Measurements from ENCODE around the gene STC2.

Gene STC2

GRCh38 chr5:173334808-173335207 is 6.6 kb upstream of the STC2 start:
- TF ChIP-seq CTCF (IDR thresholded peaks at IDR 0.05; ENCODE audit: extremely low read depth, insufficient read depth, missing control alignments) = no peak
- in situ Hi-C loops (cut with MboI; ENCODE audit: low pct_unique_long_range_greater_than_20kb, low sequenced_read_pairs, unreplicated experiment) = loop anchor here (5.0 kb wide), 1 partner anchor 43 kb away; no protein-coding TSS in a partner anchor
- no peak for DNase-seq (ENCODE audit: low spot score)

DNA sequence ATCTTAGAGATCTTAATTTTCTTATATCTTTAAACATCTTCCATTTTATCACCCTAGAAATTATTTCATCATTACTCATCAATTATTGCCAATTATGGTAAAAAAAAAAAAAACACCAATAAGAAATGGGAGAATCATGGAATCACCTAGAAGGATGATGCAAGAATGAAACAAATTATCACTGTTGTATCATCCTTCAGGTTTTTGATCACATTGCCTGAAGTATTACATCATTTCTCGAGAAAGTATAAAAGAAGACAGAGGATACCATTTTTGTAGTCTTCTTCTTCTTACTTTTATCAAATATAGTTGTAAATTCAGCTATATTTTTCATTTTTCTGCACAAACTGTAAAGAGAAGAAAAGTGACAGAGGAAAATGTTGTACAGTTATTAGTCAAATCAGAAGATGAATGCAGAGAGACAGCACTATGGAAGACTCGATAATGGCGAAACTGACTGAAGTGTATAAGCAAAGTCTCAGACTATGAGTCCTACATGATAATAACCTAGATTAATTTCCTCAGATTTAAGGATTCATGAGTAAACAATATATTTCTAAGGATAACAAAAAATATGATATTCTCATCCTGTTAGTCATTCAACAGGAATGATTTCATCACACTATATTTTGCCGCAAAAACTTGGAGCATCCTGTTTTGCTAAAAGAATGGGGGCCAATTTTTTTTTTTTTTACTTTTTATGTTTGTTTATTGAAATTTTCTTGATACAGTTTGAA is 5.9 kb upstream of the STC2 start:
- in situ Hi-C loops (cut with MboI; ENCODE audit: low pct_unique_long_range_greater_than_20kb, low sequenced_read_pairs, unreplicated experiment) = loop anchor here (5.0 kb wide), 1 partner anchor 42 kb away; no protein-coding TSS in a partner anchor
- TF ChIP-seq CTCF (IDR thresholded peaks at IDR 0.05; ENCODE audit: extremely low read depth, insufficient read depth, missing control alignments) = no peak
- no peak for DNase-seq (ENCODE audit: low spot score)

DNA sequence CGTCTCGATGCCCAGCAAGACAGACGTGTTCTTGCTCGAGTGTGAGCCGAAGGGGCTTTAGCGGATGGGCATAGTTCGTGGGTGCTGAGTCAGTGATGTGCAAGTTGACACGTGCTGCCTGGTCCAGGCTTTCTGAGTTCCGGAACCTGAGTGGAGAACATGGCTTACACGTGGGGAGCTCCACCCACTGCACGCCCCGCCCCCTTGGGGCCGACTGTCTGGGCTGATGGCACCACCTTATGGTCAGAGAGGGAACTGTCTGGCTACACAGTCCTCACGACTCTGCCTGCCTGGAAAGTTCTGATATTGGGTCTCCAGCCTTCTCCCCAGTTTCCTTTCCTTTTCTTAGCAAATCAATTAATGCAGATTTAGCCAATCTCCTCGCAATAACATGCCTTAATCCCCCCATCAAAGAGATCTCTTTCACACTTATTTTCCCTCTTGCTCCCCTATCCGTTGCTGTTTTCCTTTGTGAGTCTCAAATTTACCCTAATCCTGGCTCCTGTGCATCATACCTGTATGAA is 3.8 kb upstream of the STC2 start:
- in situ Hi-C loops (cut with MboI; ENCODE audit: low pct_unique_long_range_greater_than_20kb, low sequenced_read_pairs, unreplicated experiment) = loop anchor here (5.0 kb wide), 1 partner anchor 40 kb away; no protein-coding TSS in a partner anchor
- peak; percentile 92 for DNase-seq (ENCODE audit: low spot score)
- TF ChIP-seq CTCF (IDR thresholded peaks at IDR 0.05; ENCODE audit: extremely low read depth, insufficient read depth, missing control alignments) = peak; percentile 87

DNA sequence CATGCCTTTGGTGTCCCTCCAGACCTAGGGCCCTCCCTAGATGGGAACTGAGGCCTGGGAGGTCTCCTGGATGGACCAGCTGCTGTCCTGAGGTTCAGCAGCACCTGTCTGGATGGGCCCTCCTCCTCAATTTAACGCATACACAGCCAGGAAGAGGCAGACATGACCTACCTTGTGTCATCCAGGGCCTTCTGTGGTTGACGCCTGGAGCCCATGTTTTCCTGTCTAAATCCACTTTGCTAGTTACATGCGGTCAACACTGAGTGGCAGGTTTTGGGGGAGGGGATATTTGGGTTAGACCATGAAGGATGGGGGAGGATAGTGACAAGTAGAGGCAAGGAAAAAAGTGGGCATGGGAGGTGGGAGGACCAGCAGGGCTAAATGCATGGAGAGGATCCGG is 3.1 kb upstream of the STC2 start:
- TF ChIP-seq CTCF (IDR thresholded peaks at IDR 0.05; ENCODE audit: extremely low read depth, insufficient read depth, missing control alignments) = no peak
- in situ Hi-C loops (cut with MboI; ENCODE audit: low pct_unique_long_range_greater_than_20kb, low sequenced_read_pairs, unreplicated experiment) = loop anchor here (5.0 kb wide), 1 partner anchor 39 kb away; no protein-coding TSS in a partner anchor
- DNase-seq (ENCODE audit: low spot score) = no peak

DNA sequence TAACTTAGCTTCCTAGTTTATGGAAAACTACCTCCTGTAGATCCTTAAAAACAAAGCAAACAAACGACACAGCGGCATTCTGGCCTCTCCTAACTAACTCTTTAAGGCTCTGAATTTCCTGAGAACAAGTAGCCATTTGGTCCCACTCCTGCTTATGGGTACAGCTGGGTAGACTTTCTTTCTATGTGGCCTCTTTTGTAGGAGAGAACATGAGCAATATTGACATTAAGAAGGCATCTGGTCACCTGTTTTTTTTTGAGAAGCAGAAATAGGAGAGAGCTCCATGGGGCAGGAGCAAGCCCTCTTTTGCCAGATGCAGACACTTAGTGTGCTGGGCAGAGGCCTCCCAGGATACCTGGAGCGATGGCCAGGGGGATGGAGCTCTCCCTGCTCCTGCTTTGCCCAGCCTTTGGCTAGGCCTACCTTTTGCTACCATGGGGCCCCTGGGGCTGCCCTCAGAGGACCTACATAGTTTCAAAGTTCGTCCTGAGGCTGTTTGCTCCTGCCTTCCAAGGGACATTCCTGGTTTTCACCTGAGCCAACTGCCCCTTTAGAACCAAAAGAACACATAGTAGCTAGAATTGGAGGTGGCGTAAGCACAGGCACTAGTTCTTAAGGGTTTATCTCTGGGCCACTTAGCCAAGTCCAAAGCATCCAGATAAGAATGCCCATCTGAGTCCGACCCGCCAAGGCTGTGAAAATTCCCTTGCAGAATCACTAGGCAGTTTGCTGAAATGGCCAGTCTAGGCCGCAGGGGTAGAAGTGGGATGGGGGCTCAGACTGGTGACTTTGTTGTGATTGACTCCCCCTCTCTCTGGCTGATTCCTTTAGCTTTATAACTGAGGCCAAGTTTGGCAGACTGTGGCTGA is 2.4 kb upstream of the STC2 start:
- DNase-seq (ENCODE audit: low spot score) = no peak
- TF ChIP-seq CTCF (IDR thresholded peaks at IDR 0.05; ENCODE audit: extremely low read depth, insufficient read depth, missing control alignments) = no peak
- in situ Hi-C loops (cut with MboI; ENCODE audit: low pct_unique_long_range_greater_than_20kb, low sequenced_read_pairs, unreplicated experiment) = loop anchor here (5.0 kb wide), 1 partner anchor 38 kb away; no protein-coding TSS in a partner anchor

All from GM13977 (cell line).